H9 (cell line): Measurements from ENCODE around the gene KCNE4. TPM values are rescaled to one million over a fixed set of nuclear protein-coding genes. Genes with fewer than 3 reads are reported as not detected.

Source experiments
- DNase-seq: peaks from one replicate; pipeline ENCODE4 v3.0.0-alpha.2; 2017
- H2AFZ ChIP-seq: one replicate; pipeline ENCODE4 v1.6.1; 2013; ENCODE audit warnings: mild to moderate bottlenecking, low read length, control low read depth, moderate library complexity
- H2AK5ac ChIP-seq: 2 replicates; pipeline ENCODE4 v1.6.1; 2013; ENCODE audit warnings: low read length, control low read depth, mixed read lengths; ENCODE audit not compliant: insufficient read length
- H2BK120ac ChIP-seq: one replicate; pipeline ENCODE4 v1.6.1; 2013; ENCODE audit warnings: low read depth, mild to moderate bottlenecking, low read length, control low read depth, inconsistent platforms; ENCODE audit not compliant: poor library complexity, severe bottlenecking
- H2BK12ac ChIP-seq: 2 replicates; pipeline ENCODE4 v1.6.1; 2013; ENCODE audit warnings: low read length, control low read depth, mixed read lengths, low read depth; ENCODE audit not compliant: insufficient read length
- H2BK15ac ChIP-seq: 2 replicates; pipeline ENCODE4 v1.6.1; 2013; ENCODE audit warnings: low read depth, low read length, control low read depth
- H2BK20ac ChIP-seq: one replicate; pipeline ENCODE4 v1.6.1; 2013; ENCODE audit warnings: low read depth, mild to moderate bottlenecking, low read length, control low read depth, inconsistent platforms; ENCODE audit not compliant: poor library complexity, severe bottlenecking
- H2BK5ac ChIP-seq: 2 replicates; pipeline ENCODE4 v1.6.1; 2013; ENCODE audit warnings: low read length, control low read depth, mixed read lengths; ENCODE audit not compliant: insufficient read length
- H3K14ac ChIP-seq: 2 replicates; pipeline ENCODE4 v1.6.1; 2013; ENCODE audit warnings: low read length, control low read depth; ENCODE audit not compliant: insufficient read depth
- H3K18ac ChIP-seq: 2 replicates; pipeline ENCODE4 v1.6.1; 2013; ENCODE audit warnings: low read depth, mild to moderate bottlenecking, mixed read lengths, low read length, control low read depth; ENCODE audit not compliant: insufficient read length
- H3K23ac ChIP-seq: 2 replicates; pipeline ENCODE4 v1.6.1; 2013; ENCODE audit warnings: low read length, control low read depth, mixed read lengths, low read depth; ENCODE audit not compliant: insufficient read length
- H3K23me2 ChIP-seq: 2 replicates; pipeline ENCODE4 v1.6.1; 2013; ENCODE audit warnings: low read depth, mild to moderate bottlenecking, mixed read lengths, low read length, control low read depth; ENCODE audit not compliant: insufficient read length, poor library complexity, severe bottlenecking
- H3K27ac ChIP-seq: 2 replicates; pipeline ENCODE4 v1.5.1; 2013; ENCODE audit warnings: low read length, control low read depth, mixed read lengths, low read depth; ENCODE audit not compliant: insufficient read length
- H3K27me3 ChIP-seq: 2 replicates; pipeline ENCODE4 v1.6.1; 2013; ENCODE audit warnings: low read length, control low read depth, inconsistent platforms; ENCODE audit not compliant: insufficient read depth
- H3K4ac ChIP-seq: 2 replicates; pipeline ENCODE4 v1.6.1; 2013; ENCODE audit warnings: low read depth, mild to moderate bottlenecking, control low read depth, inconsistent platforms, low read length, moderate library complexity
- H3K4me1 ChIP-seq: 2 replicates; pipeline ENCODE4 v1.6.1; 2013; ENCODE audit warnings: low read length, control low read depth, inconsistent platforms; ENCODE audit not compliant: insufficient read depth
- H3K4me2 ChIP-seq: 2 replicates; pipeline ENCODE4 v1.6.1; 2013; ENCODE audit warnings: low read length, control low read depth, mixed read lengths; ENCODE audit not compliant: insufficient read length, insufficient read depth
- H3K56ac ChIP-seq: 2 replicates; pipeline ENCODE4 v1.6.1; 2013; ENCODE audit warnings: low read depth, mild to moderate bottlenecking, mixed read lengths, low read length, control low read depth; ENCODE audit not compliant: insufficient read length
- H3K79me1 ChIP-seq: 2 replicates; pipeline ENCODE4 v1.6.1; 2013; ENCODE audit warnings: low read depth, mild to moderate bottlenecking, moderate library complexity, low read length, control low read depth, inconsistent platforms; ENCODE audit not compliant: insufficient read depth, poor library complexity, severe bottlenecking
- H3K79me2 ChIP-seq: 2 replicates; pipeline ENCODE4 v1.6.1; 2013; ENCODE audit warnings: low read length, control low read depth, inconsistent platforms; ENCODE audit not compliant: insufficient read depth
- H3K9ac ChIP-seq: 2 replicates; pipeline ENCODE4 v1.6.1; 2013; ENCODE audit warnings: low read length, control low read depth, mixed read lengths; ENCODE audit not compliant: insufficient read length; ENCODE audit errors: extremely low read depth
- H3K9me3 ChIP-seq: one replicate; pipeline ENCODE4 v1.6.1; 2013; ENCODE audit warnings: low read depth, low read length, inconsistent platforms; ENCODE audit not compliant: control insufficient read depth
- H3T11ph ChIP-seq: one replicate; pipeline ENCODE4 v1.6.1; 2013; ENCODE audit warnings: mild to moderate bottlenecking, low read length, control low read depth, inconsistent platforms
- H4K20me1 ChIP-seq: one replicate; pipeline ENCODE4 v1.6.1; 2013; ENCODE audit not compliant: control insufficient read depth, insufficient read length, insufficient read depth
- H4K5ac ChIP-seq: 2 replicates; pipeline ENCODE4 v1.6.1; 2013; ENCODE audit warnings: low read depth, mild to moderate bottlenecking, mixed read lengths, low read length, control low read depth; ENCODE audit not compliant: insufficient read length
- H4K8ac ChIP-seq: replicated peaks from 2 replicates; pipeline ENCODE4 v1.6.1; 2013; ENCODE audit warnings: low read length, control low read depth, mixed read lengths, low read depth; ENCODE audit not compliant: insufficient read length
- H4K91ac ChIP-seq: 2 replicates; pipeline ENCODE4 v1.6.1; 2013; ENCODE audit warnings: low read depth, mild to moderate bottlenecking, moderate library complexity, mixed read lengths, low read length, control low read depth; ENCODE audit not compliant: insufficient read length
- H3K27ac Mint-ChIP-seq, 3 experiments: 2 replicates in 2 of 3; 3 replicates in 1 of 3; pipeline ENCODE4 v1.8.0; 2020 to 2021; ENCODE audit warnings: mixed read lengths in 3 of 3, mild to moderate bottlenecking in 1 of 3, moderate library complexity in 1 of 3
- H3K27me3 Mint-ChIP-seq: 2 replicates; pipeline ENCODE4 v1.8.0; 2021; ENCODE audit warnings: low read depth, mild to moderate bottlenecking, moderate library complexity, mixed read lengths
- H3K36me3 Mint-ChIP-seq, 3 experiments: 2 replicates in 2 of 3; 3 replicates in 1 of 3; pipeline ENCODE4 v1.8.0; 2020 to 2021; ENCODE audit warnings: low read depth in 3 of 3, mixed read lengths in 3 of 3; ENCODE audit not compliant: insufficient read depth in 1 of 3
- H3K4me1 Mint-ChIP-seq, 2 experiments: 2 replicates each; pipeline ENCODE4 v1.8.0; 2020; ENCODE audit warnings: mixed read lengths in 2 of 2
- H3K4me3 Mint-ChIP-seq, 2 experiments: 2 replicates in 1 of 2; 3 replicates in 1 of 2; pipeline ENCODE4 v1.8.0; 2020 to 2021; ENCODE audit warnings: mild to moderate bottlenecking in 2 of 2, mixed read lengths in 2 of 2, moderate library complexity in 1 of 2
- H3K9me3 Mint-ChIP-seq, 2 experiments: 2 replicates in 1 of 2; 3 replicates in 1 of 2; pipeline ENCODE4 v1.8.0; 2020; ENCODE audit warnings: mild to moderate bottlenecking in 2 of 2, mixed read lengths in 2 of 2, moderate library complexity in 1 of 2
- CTCF ChIP-seq: fragments of 200-600 bp; sonication (generic); conservative IDR thresholded peaks from 3 replicates; pipeline ENCODE4 v1.8.0; 2021; ENCODE audit warnings: antibody characterized with exemption, mild to moderate bottlenecking
- WGBS: extraction: QIAGEN DNeasy Blood & Tissue Kit; methylation state at CpG from one replicate; pipeline ENCODE4 v1.1.7; 2013; ENCODE audit warnings: missing lambda C conversion rate, low lambda C conversion rate, mixed read lengths; ENCODE audit not compliant: insufficient read length; ENCODE audit errors: extremely low coverage; 5-methylcytosine and 5-hydroxymethylcytosine counted together
- total RNA-seq: library from RNA; stranded (reverse); gene quantifications from 2 replicates; pipeline ENCODE4 v1.2.1, GENCODE V29; 2021

The KCNE4 gene
- total RNA-seq, 1 experiment from 2014 or later, result 0.24 TPM

GRCh38 chr2:223090039-223090438 lies 38.0 kb downstream of the KCNE4 start:
- H2AFZ ChIP-seq, result no peak overlapping the region
- H3K4me1 Mint-ChIP-seq, result peaks cover 5 to 14% of the 10 kb centered on the region in 2 experiments
- no peak overlapping the region for H4K91ac ChIP-seq
- no peak overlapping the region for H2AK5ac ChIP-seq
- H3K27ac Mint-ChIP-seq, result no peak overlapping the region
- H3K18ac ChIP-seq, result no peak overlapping the region
- no peak overlapping the region for H2BK15ac ChIP-seq
- H2BK5ac ChIP-seq, result no peak overlapping the region
- H2BK120ac ChIP-seq, result no peak overlapping the region
- no peaks in the 10 kb centered on the region for H3K23me2 ChIP-seq
- no peak for DNase-seq
- H3K4me2 ChIP-seq, result no peak overlapping the region
- H3K27me3 Mint-ChIP-seq, result no peaks in the 10 kb centered on the region
- H3K27ac ChIP-seq, result no peak overlapping the region
- no peak overlapping the region for H3K14ac ChIP-seq
- no peaks in the 10 kb centered on the region for H3K9me3 Mint-ChIP-seq
- WGBS, result no CpG with 5 or more reads among the region's 5 CpGs
- no peak overlapping the region for H3K4me3 Mint-ChIP-seq
- no peak overlapping the region for H4K8ac ChIP-seq
- TF ChIP-seq CTCF, result no peak
- peaks cover 2% of the 10 kb centered on the region; the same call in 1 of the 2 replicates for H3K4me1 ChIP-seq
- no peaks in the 10 kb centered on the region for H4K20me1 ChIP-seq
- no peak overlapping the region for H3K4ac ChIP-seq
- no peaks in the 10 kb centered on the region for H3K79me2 ChIP-seq
- no peaks in the 10 kb centered on the region for H3K9me3 ChIP-seq
- H3K56ac ChIP-seq, result no peak overlapping the region
- no peak overlapping the region for H2BK20ac ChIP-seq
- H3K27me3 ChIP-seq, result no peaks in the 10 kb centered on the region
- H3K36me3 Mint-ChIP-seq, result no peaks in the 10 kb centered on the region; a peak in 1 of 7 replicates
- no peaks in the 10 kb centered on the region for H3K79me1 ChIP-seq
- H3K23ac ChIP-seq, result no peak overlapping the region
- H3K9ac ChIP-seq, result no peak overlapping the region
- no peak overlapping the region for H4K5ac ChIP-seq
- no peak overlapping the region for H2BK12ac ChIP-seq
- no peak overlapping the region for H3T11ph ChIP-seq
